ENCODE results near the gene COPS9.

DNA sequence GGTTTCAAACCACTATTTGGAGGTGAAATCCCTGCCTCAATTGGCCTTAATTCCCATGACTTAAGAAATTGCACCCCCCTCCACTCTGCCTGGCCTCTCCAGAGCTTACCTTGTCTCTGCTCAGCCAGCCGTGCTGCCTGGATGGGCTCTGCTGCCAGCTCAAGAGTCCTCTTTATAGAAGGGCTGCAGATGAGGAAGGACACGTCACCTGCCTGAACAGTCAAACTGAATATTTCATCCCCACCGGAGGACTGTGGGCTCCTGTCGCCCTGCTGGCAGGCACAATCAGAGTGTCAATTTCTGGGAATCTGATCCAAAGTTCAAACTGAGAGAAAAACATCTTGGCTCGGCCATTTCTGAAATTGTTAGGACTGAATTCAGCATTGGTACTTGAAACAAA is 4.4 kb upstream of the COPS9 start, which contains the start of gene OTOS:
- TF ChIP-seq EZH2 (IDR thresholded peaks at IDR 0.05; ENCODE audit: borderline replicate concordance, low read length): no peak
- no peak for TF ChIP-seq CTCF (conservative IDR thresholded peaks at IDR 0.05 in 1 of 2, IDR thresholded peaks at IDR 0.05 in 1 of 2; ENCODE audit: extremely low read depth in 1 of 2, insufficient read depth in 1 of 2, low read depth in 1 of 2, low read length in 2 of 2)
